Vagina (tissue), 2 donors: Measurements from ENCODE around the gene GSPT1. TPM values are rescaled to one million over a fixed set of nuclear protein-coding genes. Genes with fewer than 3 reads are reported as not detected.

Experiments
- DNase-seq, 2 donors: peaks; one replicate each; pipeline ENCODE4 v3.0.0-alpha.2; 2017; ENCODE audit errors: extremely low spot score in 2 of 2
- H3K27ac ChIP-seq: fragments of 200-600 bp; sonication (generic); one replicate; pipeline ENCODE4 v1.5.1; 2019
- H3K27me3 ChIP-seq: fragments of 200-600 bp; sonication (generic); one replicate; pipeline ENCODE4 v1.5.1; 2019
- H3K36me3 ChIP-seq, 2 donors: fragments of 200-600 bp; sonication (generic); one replicate each; pipeline ENCODE4 v1.5.1; 2017 to 2019
- H3K4me1 ChIP-seq: fragments of 200-600 bp; sonication (generic); one replicate; pipeline ENCODE4 v1.5.1; 2019
- H3K4me3 ChIP-seq, 2 donors: fragments of 200-600 bp; sonication (generic); 1 replicate in 1 of 2; 2 replicates in 1 of 2; pipeline ENCODE4 v1.5.1; 2016 to 2019
- H3K9me3 ChIP-seq: fragments of 200-600 bp; sonication (generic); one replicate; pipeline ENCODE4 v1.5.1; 2019
- CTCF ChIP-seq, 3 experiments: fragments of 450-650 bp in 2 of 3; fragments of 200-600 bp in 1 of 3; sonication (generic) in 1 of 3; IDR thresholded peaks; one replicate each; pipeline ENCODE4 v1.5.1; 2017 to 2019; ENCODE audit warnings: antibody characterized with exemption in 3 of 3, mild to moderate bottlenecking in 2 of 3, moderate library complexity in 2 of 3
- POLR2A ChIP-seq, 2 donors: fragments of 450-650 bp; IDR thresholded peaks; one replicate each; pipeline ENCODE4 v1.6.1; 2017; ENCODE audit warnings: antibody characterized with exemption in 2 of 2, mild to moderate bottlenecking in 2 of 2, moderate library complexity in 2 of 2
- POLR2AphosphoS5 ChIP-seq, 2 donors: sonication (generic); formaldehyde crosslinking; IDR thresholded peaks; one replicate each; pipeline ENCODE4 v1.9.0; 2017; ENCODE audit warnings: antibody characterized with exemption in 2 of 2, mild to moderate bottlenecking in 2 of 2, low read depth in 1 of 2; ENCODE audit not compliant: insufficient read depth in 1 of 2
- intact Hi-C: fragments of 100-400 bp; cut with DNase I; formaldehyde crosslinking; loops from one replicate; pipeline ENCODE4 v1.15.1; 2023
- total RNA-seq: library from RNA; depleted of rRNA; stranded (reverse); fragments of >200 nt; gene quantifications from one replicate; pipeline ENCODE4 v1.2.3, GENCODE V29; 2016

GSPT1 gene
- total RNA-seq, 1 donor from 2014 or later = 56.0 TPM

- no peak for DNase-seq
- intact Hi-C loops = no loop called here
- Histone ChIP-seq H3K9me3 (no peaks in the 10 kb centered on the region), H3K27me3 (no peaks in the 10 kb centered on the region), H3K4me1 (peaks cover 14% of the 10 kb centered on the region), H3K4me3 (no peak overlapping the region), H3K27ac (no peak overlapping the region), H3K36me3 (peaks cover 0 to 27% of the 10 kb centered on the region in 2 donors)
- no peak for TF ChIP-seq CTCF (IDR thresholded peaks at IDR 0.05)
- TF ChIP-seq POLR2AphosphoS5 (IDR thresholded peaks at IDR 0.05; ENCODE audit: insufficient read depth in 1 of 2, low read depth in 1 of 2) = no peak
- TF ChIP-seq POLR2A (IDR thresholded peaks at IDR 0.05) = no peak
Observed at GRCh38 chr16:11871193-11871592, 44.6 kb downstream of the GSPT1 start.

GRCh38 chr16:11870399-11870798 is 45.4 kb downstream of the GSPT1 start:
- Histone ChIP-seq H3K9me3 (no peaks in the 10 kb centered on the region), H3K27ac (no peak overlapping the region), H3K36me3 (peaks cover 0 to 25% of the 10 kb centered on the region in 2 donors), H3K27me3 (no peaks in the 10 kb centered on the region), H3K4me1 (peaks cover 14% of the 10 kb centered on the region), H3K4me3 (no peak overlapping the region)
- DNase-seq = no peak
- intact Hi-C loops = no loop called here
- TF ChIP-seq CTCF (IDR thresholded peaks at IDR 0.05) (no peak), POLR2A (IDR thresholded peaks at IDR 0.05) (no peak), POLR2AphosphoS5 (IDR thresholded peaks at IDR 0.05; ENCODE audit: insufficient read depth in 1 of 2, low read depth in 1 of 2) (no peak)

GRCh38 chr16:11869353-11870228 is 46.2 kb downstream of the GSPT1 start:
- TF ChIP-seq CTCF (IDR thresholded peaks at IDR 0.05) = no peak
- TF ChIP-seq POLR2A (IDR thresholded peaks at IDR 0.05) = no peak
- H3K4me3 ChIP-seq = no peak overlapping the region
- H3K4me1 ChIP-seq = peaks cover 14% of the 10 kb centered on the region
- H3K9me3 ChIP-seq = no peaks in the 10 kb centered on the region
- no peaks in the 10 kb centered on the region for H3K27me3 ChIP-seq
- intact Hi-C loops = no loop called here
- no peak overlapping the region for H3K27ac ChIP-seq
- DNase-seq = no peak
- H3K36me3 ChIP-seq = peaks cover 0 to 25% of the 10 kb centered on the region in 2 donors

GRCh38 chr16:11868412-11868980 is 47.3 kb downstream of the GSPT1 start:
- DNase-seq = no peak
- no peaks in the 10 kb centered on the region for H3K27me3 ChIP-seq
- H3K4me3 ChIP-seq = no peak overlapping the region
- peaks cover 0 to 16% of the 10 kb centered on the region in 2 donors for H3K36me3 ChIP-seq
- no peak for TF ChIP-seq POLR2A (IDR thresholded peaks at IDR 0.05)
- TF ChIP-seq POLR2AphosphoS5 (IDR thresholded peaks at IDR 0.05; ENCODE audit: insufficient read depth in 1 of 2, low read depth in 1 of 2) = no peak
- no peak for TF ChIP-seq CTCF (IDR thresholded peaks at IDR 0.05)
- peaks cover 14% of the 10 kb centered on the region for H3K4me1 ChIP-seq
- intact Hi-C loops = no loop called here
- no peaks in the 10 kb centered on the region for H3K9me3 ChIP-seq
- no peak overlapping the region for H3K27ac ChIP-seq

- intact Hi-C loops = no loop called here
- peaks cover 9% of the 10 kb centered on the region for H3K4me1 ChIP-seq
- H3K4me3 ChIP-seq = no peak overlapping the region
- no peaks in the 10 kb centered on the region for H3K9me3 ChIP-seq
- no peaks in the 10 kb centered on the region for H3K36me3 ChIP-seq
- TF ChIP-seq CTCF (IDR thresholded peaks at IDR 0.05) = no peak
- no peak for TF ChIP-seq POLR2A (IDR thresholded peaks at IDR 0.05)
- no peak overlapping the region for H3K27ac ChIP-seq
- DNase-seq = no peak
- H3K27me3 ChIP-seq = no peaks in the 10 kb centered on the region
Observed at GRCh38 chr16:11862489-11862888, 53.3 kb downstream of the GSPT1 start.
